Astrocyte of the cerebellum (primary cell): ENCODE data around the gene SFTA2.

Experiments used
- DNase-seq: peaks from one replicate; pipeline ENCODE4 v3.0.0-alpha.2; 2011; ENCODE audit warnings: low read depth
- H3K4me3 ChIP-seq: 2 replicates; pipeline ENCODE4 v1.5.1; 2011; ENCODE audit warnings: mild to moderate bottlenecking, low read depth, low read length, moderate library complexity
- CTCF ChIP-seq: IDR thresholded peaks from 2 replicates; pipeline ENCODE4 v1.5.1; 2012; ENCODE audit warnings: low read length, low read depth, moderate library complexity, mild to moderate bottlenecking; ENCODE audit errors: missing control alignments
- in situ Hi-C: cut with HindIII; loops from 2 replicates; pipeline ENCODE4 v1.10.0; 2017; ENCODE audit warnings: low sequenced_read_pairs

The SFTA2 gene

DNA sequence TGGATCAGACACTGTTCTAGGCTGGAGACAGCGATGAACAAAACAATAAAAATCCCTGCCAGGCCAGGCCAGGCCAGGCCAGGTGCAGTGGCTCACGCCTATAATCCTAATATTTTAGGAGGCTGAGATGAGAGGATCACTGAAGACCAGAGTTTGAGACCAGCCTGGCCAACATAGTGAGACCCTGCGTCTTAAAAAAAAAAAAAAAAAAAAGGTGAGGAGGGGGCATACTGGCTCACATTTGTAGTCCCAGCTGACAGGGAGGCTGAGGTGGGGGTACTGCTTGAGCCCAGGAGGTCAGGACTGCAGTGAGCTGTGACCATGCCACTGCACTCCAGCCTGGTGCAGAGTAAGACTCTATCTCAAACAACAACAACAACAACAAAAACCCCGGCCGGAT is 13.3 kb upstream of the SFTA2 start:
- DNase-seq: no peak
- TF ChIP-seq CTCF: no peak
- in situ Hi-C loops: no loop called here
- H3K4me3 ChIP-seq: no peak overlapping the region

GRCh38 chr6:30944051-30944450 is 12.1 kb upstream of the SFTA2 start:
- no peak overlapping the region for H3K4me3 ChIP-seq
- no peak for DNase-seq
- no peak for TF ChIP-seq CTCF
- in situ Hi-C loops: no loop called here

DNA sequence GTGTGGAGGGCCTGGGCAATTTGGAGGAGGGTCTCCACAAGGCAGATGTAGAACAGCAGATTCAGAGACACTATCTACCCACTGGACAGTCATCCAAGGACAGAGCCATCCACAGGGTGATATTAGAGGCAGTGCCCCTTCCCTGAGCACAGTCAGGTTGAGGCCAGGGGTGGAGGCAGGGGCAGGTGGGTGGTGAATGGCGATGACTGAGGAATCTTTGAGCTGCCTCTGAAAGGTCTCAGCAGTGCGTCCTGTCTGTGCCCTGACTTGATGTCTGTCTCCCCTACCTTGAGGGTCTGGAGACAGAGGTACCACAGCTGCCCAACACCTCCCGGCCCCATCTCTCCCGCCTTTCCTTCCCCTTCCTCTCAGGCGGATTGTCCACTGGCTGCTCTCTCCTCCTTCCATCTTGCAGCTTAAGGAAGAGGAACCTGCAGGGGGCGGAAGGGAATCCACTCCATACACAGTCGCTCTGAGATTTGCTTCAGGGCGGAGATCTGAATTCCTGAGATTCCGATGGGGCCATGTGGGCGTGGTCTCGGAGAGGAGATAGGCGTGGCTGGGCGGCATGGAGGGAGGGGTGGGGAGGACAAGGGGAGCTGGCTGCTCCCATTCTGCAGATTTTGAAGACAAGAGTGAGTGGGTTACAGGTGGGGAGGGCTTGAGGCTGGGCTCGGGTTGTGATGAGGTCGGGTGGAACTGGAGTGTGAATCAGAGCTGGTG is 10.5 kb upstream of the SFTA2 start:
- peak; percentile 57 for TF ChIP-seq CTCF
- H3K4me3 ChIP-seq: no peak overlapping the region
- DNase-seq: peak; percentile 42
- in situ Hi-C loops: no loop called here

GRCh38 chr6:30940361-30940986 is 8.5 kb upstream of the SFTA2 start, which contains the start of gene MUCL3:
MUCL3 (plus strand) TSS chr6:30940973; CDS start chr6:30941000, 27 bp downstream.
- no peak for DNase-seq
- in situ Hi-C loops: no loop called here
- no peak for TF ChIP-seq CTCF
- no peak within 1 kb of the TSS for H3K4me3 ChIP-seq

GRCh38 chr6:30939473-30939872 is 7.5 kb upstream of the SFTA2 start:
- DNase-seq: no peak
- H3K4me3 ChIP-seq: no peak overlapping the region
- no peak for TF ChIP-seq CTCF
- in situ Hi-C loops: no loop called here

GRCh38 chr6:30938730-30939129 is 6.8 kb upstream of the SFTA2 start:
- in situ Hi-C loops: no loop called here
- DNase-seq: no peak
- TF ChIP-seq CTCF: no peak
- no peak overlapping the region for H3K4me3 ChIP-seq
